ENCODE results near the gene MYL5.

Gene MYL5

GRCh38 chr4:686413-687040, 12.2 kb downstream of the MYL5 start:
- TF ChIP-seq, protein P1, sequence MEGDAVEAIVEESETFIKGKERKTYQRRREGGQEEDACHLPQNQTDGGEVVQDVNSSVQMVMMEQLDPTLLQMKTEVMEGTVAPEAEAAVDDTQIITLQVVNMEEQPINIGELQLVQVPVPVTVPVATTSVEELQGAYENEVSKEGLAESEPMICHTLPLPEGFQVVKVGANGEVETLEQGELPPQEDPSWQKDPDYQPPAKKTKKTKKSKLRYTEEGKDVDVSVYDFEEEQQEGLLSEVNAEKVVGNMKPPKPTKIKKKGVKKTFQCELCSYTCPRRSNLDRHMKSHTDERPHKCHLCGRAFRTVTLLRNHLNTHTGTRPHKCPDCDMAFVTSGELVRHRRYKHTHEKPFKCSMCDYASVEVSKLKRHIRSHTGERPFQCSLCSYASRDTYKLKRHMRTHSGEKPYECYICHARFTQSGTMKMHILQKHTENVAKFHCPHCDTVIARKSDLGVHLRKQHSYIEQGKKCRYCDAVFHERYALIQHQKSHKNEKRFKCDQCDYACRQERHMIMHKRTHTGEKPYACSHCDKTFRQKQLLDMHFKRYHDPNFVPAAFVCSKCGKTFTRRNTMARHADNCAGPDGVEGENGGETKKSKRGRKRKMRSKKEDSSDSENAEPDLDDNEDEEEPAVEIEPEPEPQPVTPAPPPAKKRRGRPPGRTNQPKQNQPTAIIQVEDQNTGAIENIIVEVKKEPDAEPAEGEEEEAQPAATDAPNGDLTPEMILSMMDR (IDR thresholded peaks at IDR 0.05; ENCODE audit: low read length), result no peak
- TF ChIP-seq EZH2 (IDR thresholded peaks at IDR 0.05; ENCODE audit: borderline replicate concordance, low read length), result no peak
- no peaks in the 10 kb centered on the region for H3K9me2 ChIP-seq (ENCODE audit: low read depth, low read length)
- no peaks in the 10 kb centered on the region for H3K79me2 ChIP-seq (ENCODE audit: insufficient read depth, low read length)
- H3K4me3 ChIP-seq (ENCODE audit: low read depth, low read length, poor library complexity, severe bottlenecking), result no peak overlapping the region
- no peaks in the 10 kb centered on the region for H3K9me3 ChIP-seq (ENCODE audit: low read length)
- H3K27me3 ChIP-seq (ENCODE audit: insufficient read depth, low read length), result no peaks in the 10 kb centered on the region; the same call in 1 of the 2 replicates
- no peaks in the 10 kb centered on the region for H3F3A ChIP-seq (ENCODE audit: insufficient read depth, low read length)
- H3K27ac ChIP-seq (ENCODE audit: low read depth, low read length, poor library complexity, severe bottlenecking), result no peak overlapping the region
- no peak overlapping the region for H3K4me2 ChIP-seq (ENCODE audit: low read length)
- no peaks in the 10 kb centered on the region for H4K20me1 ChIP-seq (ENCODE audit: insufficient read depth, low read length)
- no peak overlapping the region for H3K9ac ChIP-seq (ENCODE audit: low read length)
- H3K4me1 ChIP-seq (ENCODE audit: insufficient read depth, low read length, severe bottlenecking), result peaks cover 6% of the 10 kb centered on the region
- H2AFZ ChIP-seq (ENCODE audit: low read length), result no peak overlapping the region
- H3K36me3 ChIP-seq (ENCODE audit: insufficient read depth, low read length), result no peaks in the 10 kb centered on the region

GRCh38 chr4:687048-687970, 13.0 kb downstream of the MYL5 start:
- Histone ChIP-seq H3F3A (ENCODE audit: insufficient read depth, low read length) (no peaks in the 10 kb centered on the region), H3K4me3 (ENCODE audit: low read depth, low read length, poor library complexity, severe bottlenecking) (no peak overlapping the region), H3K9me3 (ENCODE audit: low read length) (no peaks in the 10 kb centered on the region), H3K9me2 (ENCODE audit: low read depth, low read length) (no peaks in the 10 kb centered on the region), H4K20me1 (ENCODE audit: insufficient read depth, low read length) (no peaks in the 10 kb centered on the region), H3K79me2 (ENCODE audit: insufficient read depth, low read length) (no peaks in the 10 kb centered on the region), H3K36me3 (ENCODE audit: insufficient read depth, low read length) (no peaks in the 10 kb centered on the region), H2AFZ (ENCODE audit: low read length) (no peak overlapping the region), H3K27ac (ENCODE audit: low read depth, low read length, poor library complexity, severe bottlenecking) (no peak overlapping the region), H3K4me1 (ENCODE audit: insufficient read depth, low read length, severe bottlenecking) (no peaks in the 10 kb centered on the region), H3K4me2 (ENCODE audit: low read length) (no peak overlapping the region), H3K27me3 (ENCODE audit: insufficient read depth, low read length) (no peaks in the 10 kb centered on the region; the same call in 1 of the 2 replicates), H3K9ac (ENCODE audit: low read length) (no peak overlapping the region)
- TF ChIP-seq, protein P1 (IDR thresholded peaks at IDR 0.05; ENCODE audit: low read length), result no peak
- no peak for TF ChIP-seq EZH2 (IDR thresholded peaks at IDR 0.05; ENCODE audit: borderline replicate concordance, low read length)

- no peak overlapping the region for H3K27ac ChIP-seq (ENCODE audit: low read depth, low read length, poor library complexity, severe bottlenecking)
- no peak overlapping the region for H3K9ac ChIP-seq (ENCODE audit: low read length)
- no peaks in the 10 kb centered on the region for H3K27me3 ChIP-seq (ENCODE audit: insufficient read depth, low read length)
- no peaks in the 10 kb centered on the region for H3K79me2 ChIP-seq (ENCODE audit: insufficient read depth, low read length)
- no peak overlapping the region for H2AFZ ChIP-seq (ENCODE audit: low read length)
- TF ChIP-seq, protein P1 (IDR thresholded peaks at IDR 0.05; ENCODE audit: low read length), result no peak
- TF ChIP-seq EZH2 (IDR thresholded peaks at IDR 0.05; ENCODE audit: borderline replicate concordance, low read length), result no peak
- H3K9me3 ChIP-seq (ENCODE audit: low read length), result no peaks in the 10 kb centered on the region
- no peaks in the 10 kb centered on the region for H4K20me1 ChIP-seq (ENCODE audit: insufficient read depth, low read length)
- H3K4me2 ChIP-seq (ENCODE audit: low read length), result no peak overlapping the region
- no peaks in the 10 kb centered on the region for H3F3A ChIP-seq (ENCODE audit: insufficient read depth, low read length)
- H3K9me2 ChIP-seq (ENCODE audit: low read depth, low read length), result no peaks in the 10 kb centered on the region
- no peaks in the 10 kb centered on the region for H3K4me1 ChIP-seq (ENCODE audit: insufficient read depth, low read length, severe bottlenecking)
- no peaks in the 10 kb centered on the region for H3K36me3 ChIP-seq (ENCODE audit: insufficient read depth, low read length)
- H3K4me3 ChIP-seq (ENCODE audit: low read depth, low read length, poor library complexity, severe bottlenecking), result no peak overlapping the region
Observed at GRCh38 chr4:687971-688853, 13.9 kb downstream of the MYL5 start.
